Pancreas (tissue), 10 donors: ENCODE measurements around the gene OR7D2. TPM values are rescaled to one million over a fixed set of nuclear protein-coding genes. Genes with fewer than 3 reads are reported as not detected.

Experiments
- ATAC-seq, 4 donors: fragments of 200-7000 bp; cut with Tn5 transposase; one replicate each; pipeline versions ENCODE4 v1.8.0 to v1.9.1; 2020; ENCODE audit warnings: mild to moderate bottlenecking in 4 of 4, moderate library complexity in 4 of 4
- DNase-seq, 6 donors: peaks; one replicate each; pipeline ENCODE4 v3.0.0-alpha.2; 2020
- FAIRE-seq: peaks from 2 replicates; lab custom pipeline; 2012; peaks lifted over from hg19 to GRCh38; lab: Jason Lieb, UNC
- H3K27ac ChIP-seq, 4 donors: fragments of 200-600 bp; sonication (generic); 1 replicate in 3 of 4; 2 replicates in 1 of 4; pipeline versions ENCODE4 v1.5.0 to v1.8.0; 2020
- H3K27me3 ChIP-seq, 4 donors: fragments of 200-600 bp; one replicate each; pipeline ENCODE4 v1.8.0; 2021
- H3K36me3 ChIP-seq, 3 donors: fragments of 200-600 bp; sonication (generic) in 1 of 3; one replicate each; pipeline versions ENCODE4 v1.5.0 to v1.8.0; 2020 to 2021
- H3K4me1 ChIP-seq, 3 donors: fragments of 200-600 bp; one replicate each; pipeline ENCODE4 v1.8.0; 2021
- H3K4me3 ChIP-seq, 4 donors: fragments of 200-600 bp; sonication (generic) in 2 of 4; one replicate each; pipeline versions ENCODE4 v1.5.0 to v1.8.0; 2020 to 2021
- H3K9me3 ChIP-seq, 4 donors: fragments of 200-600 bp; one replicate each; pipeline ENCODE4 v1.8.0; 2021
- WGBS, 2 donors: extraction: QIAGEN DNeasy Blood & Tissue Kit; methylation state at CpG; one replicate each; pipeline ENCODE4 v1.1.7; 2013; 5-methylcytosine and 5-hydroxymethylcytosine counted together
- intact Hi-C, 3 donors: fragments of 100-400 bp; cut with DNase I; formaldehyde crosslinking; loops; one replicate each; pipeline versions ENCODE4 v1.11.1 to v1.14.2; 2022
- polyA plus RNA-seq, 2 donors: library from polyadenylated mRNA; stranded (reverse); fragments of 200-250 nt; gene quantifications; one replicate each; pipeline ENCODE4 v1.2.3, GENCODE V29; 2013
- total RNA-seq, 6 donors: library from RNA; stranded (reverse); fragmentation: NEBNext Ultra II Directional in 4 of 6; extraction: Animal tissue kit (Norgen Biotek cat#: 25700) in 4 of 6; gene quantifications; one replicate each; pipeline versions ENCODE4 v1.2.1 to v1.2.4, GENCODE V29; 2021 to 2023
- TF ChIP-seq, protein P1 (sequence below), 4 donors: fragments of 200-600 bp; sonication (generic) in 3 of 4; IDR thresholded peaks; one replicate each; pipeline versions ENCODE4 v1.5.0 to v1.8.0; 2021; ENCODE audit warnings: antibody characterized with exemption in 4 of 4
- donor health status: healthy with polysubstance abuse.
- donor health status: DM: no; HTN: no; CAD: no; lungs with moderate emphysema.
- donor health status: DM: no; HTN: no; CAD: no.
- donor health status: control.
- donor health status: control.
- donor health status: Bipolar disorder and iron deficiency.
- donor health status: DM: yes; HTN: yes; CAD: no.
- donor health status: DM: no; HTN: no; CAD: no.
- donor health status: DM: no; HTN: no; CAD: no.
- donor health status: DM: yes; HTN: yes; CAD: no.

Gene OR7D2
- total and polyA plus RNA-seq, 8 donors, result 0.02 to 0.04 TPM; not detected in 6

DNA sequence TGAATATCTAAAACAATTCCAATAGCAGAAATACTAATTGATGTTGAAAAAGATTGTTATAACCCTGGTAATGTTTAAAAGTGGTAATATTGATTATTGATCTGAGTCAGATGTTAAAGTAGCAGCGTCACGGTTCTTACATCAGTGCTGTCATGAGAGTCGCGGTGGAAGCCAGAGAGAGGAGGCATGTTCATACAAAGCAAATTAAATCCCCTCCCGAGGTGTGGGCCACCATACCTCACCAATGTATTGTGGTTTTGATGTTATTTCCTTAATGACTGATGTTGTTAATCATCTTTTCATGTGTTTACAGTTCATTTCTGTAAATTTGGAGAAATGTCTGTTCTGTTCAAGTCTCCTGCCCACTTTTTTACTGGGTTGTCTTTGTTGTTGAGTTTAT lies 27.4 kb upstream of the OR7D2 start:
- WGBS, 2 donors, result 92 to 94% methylated on average over 5 of the region's 5 CpGs
- Histone ChIP-seq H3K27me3 (no peaks in the 10 kb centered on the region), H3K9me3 (no peaks in the 10 kb centered on the region), H3K4me1 (no peaks in the 10 kb centered on the region), H3K4me3 (no peak overlapping the region), H3K27ac (no peak overlapping the region), H3K36me3 (no peaks in the 10 kb centered on the region)
- ATAC-seq (no peak), DNase-seq (no peak), FAIRE-seq (no peak)
- TF ChIP-seq, protein P1, sequence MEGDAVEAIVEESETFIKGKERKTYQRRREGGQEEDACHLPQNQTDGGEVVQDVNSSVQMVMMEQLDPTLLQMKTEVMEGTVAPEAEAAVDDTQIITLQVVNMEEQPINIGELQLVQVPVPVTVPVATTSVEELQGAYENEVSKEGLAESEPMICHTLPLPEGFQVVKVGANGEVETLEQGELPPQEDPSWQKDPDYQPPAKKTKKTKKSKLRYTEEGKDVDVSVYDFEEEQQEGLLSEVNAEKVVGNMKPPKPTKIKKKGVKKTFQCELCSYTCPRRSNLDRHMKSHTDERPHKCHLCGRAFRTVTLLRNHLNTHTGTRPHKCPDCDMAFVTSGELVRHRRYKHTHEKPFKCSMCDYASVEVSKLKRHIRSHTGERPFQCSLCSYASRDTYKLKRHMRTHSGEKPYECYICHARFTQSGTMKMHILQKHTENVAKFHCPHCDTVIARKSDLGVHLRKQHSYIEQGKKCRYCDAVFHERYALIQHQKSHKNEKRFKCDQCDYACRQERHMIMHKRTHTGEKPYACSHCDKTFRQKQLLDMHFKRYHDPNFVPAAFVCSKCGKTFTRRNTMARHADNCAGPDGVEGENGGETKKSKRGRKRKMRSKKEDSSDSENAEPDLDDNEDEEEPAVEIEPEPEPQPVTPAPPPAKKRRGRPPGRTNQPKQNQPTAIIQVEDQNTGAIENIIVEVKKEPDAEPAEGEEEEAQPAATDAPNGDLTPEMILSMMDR (IDR thresholded peaks at IDR 0.05), result no peak
- intact Hi-C loops, result no loop called here

DNA sequence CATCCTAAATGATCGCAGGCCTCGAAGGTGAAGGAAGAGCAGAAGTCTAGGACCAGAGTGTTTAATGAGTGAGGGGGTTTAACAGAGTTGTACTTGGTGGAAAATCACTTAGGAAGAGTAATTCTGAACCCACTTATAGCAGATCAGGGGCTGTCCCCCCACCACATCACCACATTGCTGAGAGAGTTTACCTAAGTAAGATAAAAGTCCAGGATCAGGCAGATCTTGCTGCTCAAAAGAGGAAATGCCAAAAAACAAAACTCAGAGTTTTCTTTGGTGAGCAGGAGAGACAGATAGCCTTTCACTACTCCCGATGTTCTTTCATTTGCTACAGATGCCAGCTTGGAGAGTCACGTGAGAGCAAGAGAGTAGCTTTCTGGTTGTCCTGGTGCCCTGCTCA lies 23.2 kb upstream of the OR7D2 start:
- Histone ChIP-seq H3K4me3 (no peak overlapping the region), H3K4me1 (no peaks in the 10 kb centered on the region), H3K36me3 (peaks cover 9 to 42% (median 35%) of the 10 kb centered on the region in 3 donors), H3K27me3 (no peaks in the 10 kb centered on the region), H3K27ac (no peak overlapping the region), H3K9me3 (no peaks in the 10 kb centered on the region)
- 99% methylated on average over 4 of the region's 4 CpGs for WGBS, 2 donors
- DNase-seq (no peak), ATAC-seq (no peak), FAIRE-seq (no peak)
- intact Hi-C loops, result no loop called here
- TF ChIP-seq, protein P1 (IDR thresholded peaks at IDR 0.05), result no peak

DNA sequence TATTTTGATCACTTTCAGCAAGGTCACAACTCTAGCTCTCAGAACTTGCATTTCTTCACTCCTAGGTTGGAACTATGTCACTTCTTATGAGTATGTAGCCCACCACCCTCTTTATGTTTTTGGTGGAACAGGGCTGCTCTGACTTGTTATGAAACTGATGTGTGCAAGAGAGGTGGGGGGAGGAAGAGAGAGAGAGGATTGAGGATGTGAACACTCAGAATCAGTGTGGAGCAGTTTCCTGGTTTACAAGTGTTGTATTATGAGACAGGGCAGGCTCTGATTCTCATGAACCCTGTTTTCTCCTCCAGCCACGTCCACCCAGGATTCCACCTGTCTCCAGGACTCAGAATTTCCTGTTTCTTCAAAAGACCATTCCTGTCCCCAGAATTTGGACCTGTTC lies 22.5 kb upstream of the OR7D2 start:
- DNase-seq (no peak), FAIRE-seq (no peak), ATAC-seq (no peak)
- intact Hi-C loops, result no loop called here
- no peak overlapping the region for H3K27ac ChIP-seq
- no peaks in the 10 kb centered on the region for H3K4me1 ChIP-seq
- TF ChIP-seq, protein P1 (IDR thresholded peaks at IDR 0.05), result no peak
- no peaks in the 10 kb centered on the region for H3K27me3 ChIP-seq
- 86 to 91% methylated on average over 1 of the region's 1 CpG for WGBS, 2 donors
- H3K4me3 ChIP-seq, result no peak overlapping the region
- no peaks in the 10 kb centered on the region for H3K9me3 ChIP-seq
- H3K36me3 ChIP-seq, result peaks cover 9 to 49% (median 42%) of the 10 kb centered on the region in 3 donors

DNA sequence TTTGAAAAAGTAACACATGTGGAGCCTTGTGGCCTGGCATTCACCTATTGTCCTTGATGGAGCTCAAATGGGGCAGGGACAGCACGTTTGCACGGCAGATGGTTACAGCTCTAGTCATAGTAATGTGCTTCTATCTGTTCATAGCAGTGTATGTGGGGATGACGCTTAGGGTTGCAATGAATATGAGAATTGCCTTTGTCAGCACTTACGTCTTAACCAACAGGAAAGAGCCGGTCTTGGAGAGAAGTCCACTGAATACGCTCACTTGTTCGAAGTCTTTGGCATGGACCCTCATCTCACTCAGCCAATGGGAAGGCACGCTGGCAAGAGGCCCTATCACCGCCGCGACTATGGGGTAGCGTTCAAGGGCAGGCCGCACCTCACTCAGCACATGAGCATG lies 18.9 kb upstream of the OR7D2 start:
- intact Hi-C loops, result no loop called here
- 99 to 100% methylated on average over 13 of the region's 13 CpGs for WGBS, 2 donors

DNA sequence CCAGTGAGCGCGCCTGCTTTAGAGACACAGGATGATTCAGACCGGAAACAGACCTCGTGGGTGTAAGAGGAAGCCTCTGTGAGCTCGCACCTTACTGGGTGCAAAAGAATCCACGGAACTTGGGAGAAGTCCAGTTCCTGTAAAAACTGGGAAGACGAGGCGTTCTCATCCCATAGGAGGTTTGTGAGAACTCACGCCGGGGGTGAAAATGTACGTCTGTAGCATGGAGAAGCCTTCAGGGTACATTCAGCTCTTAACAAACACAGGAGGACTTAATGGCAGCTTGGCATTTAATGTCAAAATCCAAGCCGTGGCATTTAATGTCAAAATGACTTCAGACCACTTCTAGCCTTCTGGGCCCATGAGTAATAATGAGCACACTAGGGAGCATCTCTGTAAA lies 17.4 kb upstream of the OR7D2 start:
- no peaks in the 10 kb centered on the region for H3K4me1 ChIP-seq
- H3K36me3 ChIP-seq, result peaks cover 9 to 76% (median 55%) of the 10 kb centered on the region in 3 donors
- WGBS, 2 donors, result 97 to 99% methylated on average over 12 of the region's 12 CpGs
- H3K9me3 ChIP-seq, result no peaks in the 10 kb centered on the region
- FAIRE-seq, result no peak
- intact Hi-C loops, result no loop called here
- DNase-seq, result no peak
- no peaks in the 10 kb centered on the region for H3K27me3 ChIP-seq
- H3K4me3 ChIP-seq, result no peak overlapping the region
- TF ChIP-seq, protein P1 (IDR thresholded peaks at IDR 0.05), result no peak
- no peak overlapping the region for H3K27ac ChIP-seq
- no peak for ATAC-seq

More for the DNA sequence above, 18.9 kb upstream of the OR7D2 start:
- Histone ChIP-seq H3K36me3 (peaks cover 9 to 77% (median 55%) of the 10 kb centered on the region in 3 donors), H3K27me3 (no peaks in the 10 kb centered on the region), H3K9me3 (no peaks in the 10 kb centered on the region), H3K27ac (no peak overlapping the region), H3K4me1 (no peaks in the 10 kb centered on the region), H3K4me3 (no peak overlapping the region)
- TF ChIP-seq, protein P1 (IDR thresholded peaks at IDR 0.05), result no peak
- FAIRE-seq (no peak), ATAC-seq (no peak), DNase-seq (no peak)
